ENCODE results near the gene TM4SF1.
A peak's percentile ranks its signal among the peaks of the same experiment; 100 is the strongest.

The TM4SF1 gene

GRCh38 chr3:149409351-149409750 lies 31.9 kb upstream of the TM4SF1 start:
- TF ChIP-seq TCF4 (CRISPR knock-in tag; IDR thresholded peaks at IDR 0.05; ENCODE audit: borderline replicate concordance) (peak; percentile 75; the same call in 1 of the 2 replicates), ISL1 (CRISPR knock-in tag; IDR thresholded peaks at IDR 0.05) (peak; percentile 28; the same call in 1 of the 2 replicates), SNAI2 (CRISPR knock-in tag; IDR thresholded peaks at IDR 0.05) (0 out of 2 replicates have a peak, but pooled peaks have one; percentile 35)
- TF ChIP-seq, protein P1, sequence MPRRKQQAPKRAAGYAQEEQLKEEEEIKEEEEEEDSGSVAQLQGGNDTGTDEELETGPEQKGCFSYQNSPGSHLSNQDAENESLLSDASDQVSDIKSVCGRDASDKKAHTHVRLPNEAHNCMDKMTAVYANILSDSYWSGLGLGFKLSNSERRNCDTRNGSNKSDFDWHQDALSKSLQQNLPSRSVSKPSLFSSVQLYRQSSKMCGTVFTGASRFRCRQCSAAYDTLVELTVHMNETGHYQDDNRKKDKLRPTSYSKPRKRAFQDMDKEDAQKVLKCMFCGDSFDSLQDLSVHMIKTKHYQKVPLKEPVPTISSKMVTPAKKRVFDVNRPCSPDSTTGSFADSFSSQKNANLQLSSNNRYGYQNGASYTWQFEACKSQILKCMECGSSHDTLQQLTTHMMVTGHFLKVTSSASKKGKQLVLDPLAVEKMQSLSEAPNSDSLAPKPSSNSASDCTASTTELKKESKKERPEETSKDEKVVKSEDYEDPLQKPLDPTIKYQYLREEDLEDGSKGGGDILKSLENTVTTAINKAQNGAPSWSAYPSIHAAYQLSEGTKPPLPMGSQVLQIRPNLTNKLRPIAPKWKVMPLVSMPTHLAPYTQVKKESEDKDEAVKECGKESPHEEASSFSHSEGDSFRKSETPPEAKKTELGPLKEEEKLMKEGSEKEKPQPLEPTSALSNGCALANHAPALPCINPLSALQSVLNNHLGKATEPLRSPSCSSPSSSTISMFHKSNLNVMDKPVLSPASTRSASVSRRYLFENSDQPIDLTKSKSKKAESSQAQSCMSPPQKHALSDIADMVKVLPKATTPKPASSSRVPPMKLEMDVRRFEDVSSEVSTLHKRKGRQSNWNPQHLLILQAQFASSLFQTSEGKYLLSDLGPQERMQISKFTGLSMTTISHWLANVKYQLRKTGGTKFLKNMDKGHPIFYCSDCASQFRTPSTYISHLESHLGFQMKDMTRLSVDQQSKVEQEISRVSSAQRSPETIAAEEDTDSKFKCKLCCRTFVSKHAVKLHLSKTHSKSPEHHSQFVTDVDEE (CRISPR knock-in tag; IDR thresholded peaks at IDR 0.05): peak; percentile 58; the same call in 1 of the 2 replicates
- TF ChIP-seq, protein P2, sequence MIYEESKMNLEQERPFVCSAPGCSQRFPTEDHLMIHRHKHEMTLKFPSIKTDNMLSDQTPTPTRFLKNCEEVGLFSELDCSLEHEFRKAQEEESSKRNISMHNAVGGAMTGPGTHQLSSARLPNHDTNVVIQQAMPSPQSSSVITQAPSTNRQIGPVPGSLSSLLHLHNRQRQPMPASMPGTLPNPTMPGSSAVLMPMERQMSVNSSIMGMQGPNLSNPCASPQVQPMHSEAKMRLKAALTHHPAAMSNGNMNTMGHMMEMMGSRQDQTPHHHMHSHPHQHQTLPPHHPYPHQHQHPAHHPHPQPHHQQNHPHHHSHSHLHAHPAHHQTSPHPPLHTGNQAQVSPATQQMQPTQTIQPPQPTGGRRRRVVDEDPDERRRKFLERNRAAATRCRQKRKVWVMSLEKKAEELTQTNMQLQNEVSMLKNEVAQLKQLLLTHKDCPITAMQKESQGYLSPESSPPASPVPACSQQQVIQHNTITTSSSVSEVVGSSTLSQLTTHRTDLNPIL (CRISPR knock-in tag; IDR thresholded peaks at IDR 0.05; ENCODE audit: low read depth): no peak
- ATAC-seq: no peak

- no peak for ATAC-seq
Observed at GRCh38 chr3:149407898-149408297, 30.4 kb upstream of the TM4SF1 start.

More at GRCh38 chr3:149407898-149408297, 30.4 kb upstream of the TM4SF1 start:
- TF ChIP-seq OSR1 (CRISPR knock-in tag; IDR thresholded peaks at IDR 0.05): no peak
- TF ChIP-seq ZNF70 (CRISPR knock-in tag; IDR thresholded peaks at IDR 0.05): no peak
- no peak for TF ChIP-seq ZFP3 (CRISPR knock-in tag; IDR thresholded peaks at IDR 0.05)
- TF ChIP-seq, protein P1 (CRISPR knock-in tag; IDR thresholded peaks at IDR 0.05): no peak
- no peak for TF ChIP-seq BACH2 (CRISPR knock-in tag; IDR thresholded peaks at IDR 0.05; ENCODE audit: borderline replicate concordance)
- TF ChIP-seq, protein P2 (CRISPR knock-in tag; IDR thresholded peaks at IDR 0.05; ENCODE audit: low read depth): no peak
- no peak for TF ChIP-seq CSRNP3 (CRISPR knock-in tag; IDR thresholded peaks at IDR 0.05)
- TF ChIP-seq, protein P3, sequence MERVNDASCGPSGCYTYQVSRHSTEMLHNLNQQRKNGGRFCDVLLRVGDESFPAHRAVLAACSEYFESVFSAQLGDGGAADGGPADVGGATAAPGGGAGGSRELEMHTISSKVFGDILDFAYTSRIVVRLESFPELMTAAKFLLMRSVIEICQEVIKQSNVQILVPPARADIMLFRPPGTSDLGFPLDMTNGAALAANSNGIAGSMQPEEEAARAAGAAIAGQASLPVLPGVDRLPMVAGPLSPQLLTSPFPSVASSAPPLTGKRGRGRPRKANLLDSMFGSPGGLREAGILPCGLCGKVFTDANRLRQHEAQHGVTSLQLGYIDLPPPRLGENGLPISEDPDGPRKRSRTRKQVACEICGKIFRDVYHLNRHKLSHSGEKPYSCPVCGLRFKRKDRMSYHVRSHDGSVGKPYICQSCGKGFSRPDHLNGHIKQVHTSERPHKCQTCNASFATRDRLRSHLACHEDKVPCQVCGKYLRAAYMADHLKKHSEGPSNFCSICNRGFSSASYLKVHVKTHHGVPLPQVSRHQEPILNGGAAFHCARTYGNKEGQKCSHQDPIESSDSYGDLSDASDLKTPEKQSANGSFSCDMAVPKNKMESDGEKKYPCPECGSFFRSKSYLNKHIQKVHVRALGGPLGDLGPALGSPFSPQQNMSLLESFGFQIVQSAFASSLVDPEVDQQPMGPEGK (CRISPR knock-in tag; IDR thresholded peaks at IDR 0.05; ENCODE audit: borderline replicate concordance): no peak
- TF ChIP-seq ZFP30 (CRISPR knock-in tag; IDR thresholded peaks at IDR 0.05): no peak
- TF ChIP-seq ZNF565 (CRISPR knock-in tag; conservative IDR thresholded peaks at IDR 0.05; ENCODE audit: low read depth): no peak
- TF ChIP-seq ZNF8 (CRISPR knock-in tag; IDR thresholded peaks at IDR 0.05): no peak
- no peak for TF ChIP-seq TOX (CRISPR knock-in tag; IDR thresholded peaks at IDR 0.05; ENCODE audit: borderline replicate concordance)
- no peak for TF ChIP-seq PPARA (CRISPR knock-in tag; IDR thresholded peaks at IDR 0.05; ENCODE audit: borderline replicate concordance)
- TF ChIP-seq CSDC2 (CRISPR knock-in tag; IDR thresholded peaks at IDR 0.05): no peak
- TF ChIP-seq ESRRG (CRISPR knock-in tag; IDR thresholded peaks at IDR 0.05): no peak
- no peak for TF ChIP-seq SNAI2 (CRISPR knock-in tag; IDR thresholded peaks at IDR 0.05)
- TF ChIP-seq, protein P4, sequence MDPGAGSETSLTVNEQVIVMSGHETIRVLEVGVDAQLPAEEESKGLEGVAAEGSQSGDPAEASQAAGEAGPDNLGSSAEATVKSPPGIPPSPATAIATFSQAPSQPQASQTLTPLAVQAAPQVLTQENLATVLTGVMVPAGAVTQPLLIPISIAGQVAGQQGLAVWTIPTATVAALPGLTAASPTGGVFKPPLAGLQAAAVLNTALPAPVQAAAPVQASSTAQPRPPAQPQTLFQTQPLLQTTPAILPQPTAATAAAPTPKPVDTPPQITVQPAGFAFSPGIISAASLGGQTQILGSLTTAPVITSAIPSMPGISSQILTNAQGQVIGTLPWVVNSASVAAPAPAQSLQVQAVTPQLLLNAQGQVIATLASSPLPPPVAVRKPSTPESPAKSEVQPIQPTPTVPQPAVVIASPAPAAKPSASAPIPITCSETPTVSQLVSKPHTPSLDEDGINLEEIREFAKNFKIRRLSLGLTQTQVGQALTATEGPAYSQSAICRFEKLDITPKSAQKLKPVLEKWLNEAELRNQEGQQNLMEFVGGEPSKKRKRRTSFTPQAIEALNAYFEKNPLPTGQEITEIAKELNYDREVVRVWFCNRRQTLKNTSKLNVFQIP (CRISPR knock-in tag; IDR thresholded peaks at IDR 0.05; ENCODE audit: borderline replicate concordance, low read depth): no peak
